OCI-LY1 (cell line): ENCODE measurements around the gene PHLDB2.

Experiments
- H2AFZ ChIP-seq: fragments of 200-600 bp; sonication (generic), shearing (Covaris generic); 2 replicates; pipeline ENCODE4 v1.6.0; 2014; ENCODE audit warnings: antibody characterized with exemption, mild to moderate bottlenecking, low read length
- H3F3A ChIP-seq: fragments of 200-600 bp; sonication (generic), shearing (Covaris generic); 2 replicates; pipeline ENCODE4 v1.6.0; 2014; ENCODE audit warnings: mild to moderate bottlenecking, antibody characterized with exemption, low read length, moderate library complexity; ENCODE audit not compliant: insufficient read depth
- H3K27ac ChIP-seq: fragments of 200-600 bp; sonication (generic); 2 replicates; pipeline ENCODE4 v1.5.1; 2014; ENCODE audit warnings: low read length, mixed run types, mild to moderate bottlenecking, low read depth; ENCODE audit not compliant: poor library complexity, severe bottlenecking
- H3K27me3 ChIP-seq: fragments of 200-600 bp; sonication (generic); 2 replicates; pipeline ENCODE4 v1.6.0; 2014; ENCODE audit warnings: antibody characterized with exemption, mild to moderate bottlenecking, low read length, moderate library complexity; ENCODE audit not compliant: insufficient read depth
- H3K36me3 ChIP-seq: fragments of 200-600 bp; sonication (generic); 2 replicates; pipeline ENCODE4 v1.6.1; 2014; ENCODE audit warnings: mild to moderate bottlenecking, antibody characterized with exemption, low read length, moderate library complexity, mixed read lengths; ENCODE audit not compliant: insufficient read depth
- H3K4me1 ChIP-seq: fragments of 200-600 bp; sonication (generic); 2 replicates; pipeline ENCODE4 v1.5.1; 2014; ENCODE audit warnings: mild to moderate bottlenecking, low read length, moderate library complexity; ENCODE audit not compliant: insufficient read depth, severe bottlenecking
- H3K4me2 ChIP-seq: fragments of 200-600 bp; sonication (generic), shearing (Covaris generic); 2 replicates; pipeline ENCODE4 v1.6.1; 2014; ENCODE audit warnings: low read length
- H3K4me3 ChIP-seq: fragments of 200-600 bp; sonication (generic); 2 replicates; pipeline ENCODE4 v1.5.1; 2014; ENCODE audit warnings: low read length, low read depth, mild to moderate bottlenecking, mixed read lengths; ENCODE audit not compliant: poor library complexity, severe bottlenecking
- H3K79me2 ChIP-seq: fragments of 200-600 bp; shearing (Covaris generic); 2 replicates; pipeline ENCODE4 v1.6.1; 2016; ENCODE audit warnings: mixed run types, low read length, mixed read lengths; ENCODE audit not compliant: insufficient read depth
- H3K9ac ChIP-seq: fragments of 200-600 bp; sonication (generic), shearing (Covaris generic); 2 replicates; pipeline ENCODE4 v1.6.1; 2014; ENCODE audit warnings: mild to moderate bottlenecking, low read length, mixed read lengths
- H3K9me2 ChIP-seq: fragments of 200-600 bp; sonication (generic), shearing (Covaris generic); 2 replicates; pipeline ENCODE4 v1.6.1; 2014; ENCODE audit warnings: low read depth, mild to moderate bottlenecking, low read length, mixed read lengths
- H3K9me3 ChIP-seq: fragments of 200-600 bp; shearing (Covaris generic); 2 replicates; pipeline ENCODE4 v1.6.1; 2014; ENCODE audit warnings: low read length, mixed read lengths
- H4K20me1 ChIP-seq: fragments of 200-600 bp; sonication (generic), shearing (Covaris generic); 2 replicates; pipeline ENCODE4 v1.6.0; 2016; ENCODE audit warnings: mild to moderate bottlenecking, low read length; ENCODE audit not compliant: insufficient read depth
- EZH2 ChIP-seq: fragments of 200-600 bp; sonication (generic), shearing (Covaris generic); IDR thresholded peaks from 2 replicates; pipeline ENCODE4 v1.8.0; 2017; ENCODE audit warnings: borderline replicate concordance, mixed run types, mild to moderate bottlenecking, antibody characterized with exemption, low read length, moderate library complexity, mixed read lengths
- TF ChIP-seq, protein P1 (sequence below): fragments of 200-600 bp; sonication (generic), shearing (Covaris generic); IDR thresholded peaks from 2 replicates; pipeline ENCODE4 v1.5.1; 2017; ENCODE audit warnings: mild to moderate bottlenecking, antibody characterized with exemption, low read length, moderate library complexity, mixed read lengths

PHLDB2 gene

DNA sequence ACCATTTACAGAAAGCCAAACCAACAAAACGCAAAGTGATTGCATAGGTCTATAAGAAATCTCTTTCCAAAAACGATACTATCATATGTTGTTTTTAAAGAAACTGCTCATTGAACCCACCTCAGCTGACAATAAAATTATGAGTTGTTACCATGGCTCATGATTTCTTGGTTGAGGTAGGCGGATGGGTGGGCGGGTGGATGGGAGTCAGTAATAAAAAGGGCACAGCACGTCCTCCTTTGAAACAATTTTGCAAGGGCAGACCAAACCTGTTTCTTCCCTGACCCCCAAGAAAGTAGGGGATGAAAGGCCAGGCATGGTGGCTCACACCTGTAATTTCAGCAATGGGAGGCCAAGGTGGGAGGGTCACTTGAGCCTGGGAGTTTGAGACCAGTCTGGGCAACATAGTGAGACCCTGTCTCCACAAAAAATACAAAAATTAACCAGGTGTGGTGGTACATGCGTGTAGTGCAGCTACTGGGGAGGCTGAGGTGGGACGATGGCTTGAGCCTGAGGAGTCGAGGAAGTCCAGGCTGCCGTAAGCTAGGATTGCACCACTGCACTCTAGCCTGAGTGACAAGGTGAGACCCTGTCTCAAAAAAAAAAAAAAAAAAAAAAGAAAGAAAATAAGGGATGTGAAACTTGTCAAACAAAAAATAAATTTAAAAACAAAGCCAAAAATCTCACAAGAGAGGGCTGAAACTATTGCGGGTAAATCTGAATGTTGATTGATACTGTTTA lies 121.8 kb downstream of the PHLDB2 start:
- Histone ChIP-seq H3K4me1 (peaks cover 31% of the 10 kb centered on the region), H3K36me3 (peaks cover 16% of the 10 kb centered on the region), H2AFZ (no peak overlapping the region), H3K4me3 (peak overlapping the region; percentile 94), H3F3A (no peaks in the 10 kb centered on the region), H3K9me3 (no peaks in the 10 kb centered on the region), H3K9ac (peak overlapping the region; percentile 93; the same call in 1 of the 2 replicates), H4K20me1 (no peaks in the 10 kb centered on the region), H3K79me2 (peaks cover 31% of the 10 kb centered on the region), H3K9me2 (no peaks in the 10 kb centered on the region), H3K27me3 (no peaks in the 10 kb centered on the region), H3K27ac (no peak overlapping the region), H3K4me2 (peak overlapping the region; percentile 83)
- no peak for TF ChIP-seq EZH2
- TF ChIP-seq, protein P1, sequence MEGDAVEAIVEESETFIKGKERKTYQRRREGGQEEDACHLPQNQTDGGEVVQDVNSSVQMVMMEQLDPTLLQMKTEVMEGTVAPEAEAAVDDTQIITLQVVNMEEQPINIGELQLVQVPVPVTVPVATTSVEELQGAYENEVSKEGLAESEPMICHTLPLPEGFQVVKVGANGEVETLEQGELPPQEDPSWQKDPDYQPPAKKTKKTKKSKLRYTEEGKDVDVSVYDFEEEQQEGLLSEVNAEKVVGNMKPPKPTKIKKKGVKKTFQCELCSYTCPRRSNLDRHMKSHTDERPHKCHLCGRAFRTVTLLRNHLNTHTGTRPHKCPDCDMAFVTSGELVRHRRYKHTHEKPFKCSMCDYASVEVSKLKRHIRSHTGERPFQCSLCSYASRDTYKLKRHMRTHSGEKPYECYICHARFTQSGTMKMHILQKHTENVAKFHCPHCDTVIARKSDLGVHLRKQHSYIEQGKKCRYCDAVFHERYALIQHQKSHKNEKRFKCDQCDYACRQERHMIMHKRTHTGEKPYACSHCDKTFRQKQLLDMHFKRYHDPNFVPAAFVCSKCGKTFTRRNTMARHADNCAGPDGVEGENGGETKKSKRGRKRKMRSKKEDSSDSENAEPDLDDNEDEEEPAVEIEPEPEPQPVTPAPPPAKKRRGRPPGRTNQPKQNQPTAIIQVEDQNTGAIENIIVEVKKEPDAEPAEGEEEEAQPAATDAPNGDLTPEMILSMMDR = no peak

DNA sequence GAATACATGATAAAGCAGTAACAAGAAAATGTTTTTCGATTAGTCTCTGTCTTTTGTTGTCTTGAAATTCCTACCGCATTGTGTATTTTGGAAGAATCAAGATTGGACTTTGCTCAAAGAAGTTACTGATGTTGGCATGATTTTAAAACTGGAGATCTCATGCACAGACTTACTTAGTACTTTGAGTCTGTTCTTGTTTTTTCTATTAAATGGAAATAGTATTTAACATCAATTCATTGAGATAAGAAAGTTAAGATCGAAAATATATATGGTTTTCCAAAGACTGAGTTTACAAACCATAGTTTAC lies 122.3 kb downstream of the PHLDB2 start:
- H3K79me2 ChIP-seq = peaks cover 31% of the 10 kb centered on the region
- H3K9ac ChIP-seq = no peak overlapping the region

DNA sequence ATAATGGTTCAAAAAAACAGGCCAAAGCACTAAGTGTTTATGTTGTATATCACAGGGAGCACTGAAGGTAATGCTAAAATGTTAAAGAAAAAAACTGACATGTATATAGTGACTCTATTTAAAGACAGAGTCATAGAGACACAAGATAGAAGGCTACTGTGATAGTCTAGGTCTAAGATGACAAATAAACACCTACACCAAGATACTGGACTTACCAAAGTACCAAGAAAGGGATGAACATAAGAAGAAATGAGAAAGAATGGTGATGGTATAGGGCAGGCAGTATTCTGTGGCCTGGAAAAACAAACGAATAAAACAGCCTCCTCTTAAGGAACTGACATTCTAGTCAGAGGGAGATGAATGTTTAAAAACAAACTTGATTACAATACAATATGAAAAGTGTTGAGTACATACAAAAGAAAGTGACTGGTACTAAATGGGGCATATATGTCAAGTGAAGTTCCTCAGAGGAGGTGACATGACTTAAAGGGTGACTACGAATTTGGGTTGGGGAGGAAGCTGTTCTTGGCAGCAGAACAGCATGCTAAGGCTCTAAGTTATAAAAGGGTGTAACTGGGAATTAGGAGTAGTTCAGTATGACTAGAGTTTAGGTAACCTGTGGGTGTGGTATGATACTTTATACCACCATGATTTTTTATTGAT lies 125.7 kb downstream of the PHLDB2 start:
- Histone ChIP-seq H4K20me1 (no peaks in the 10 kb centered on the region), H2AFZ (no peak overlapping the region)

More for the DNA sequence above, 122.3 kb downstream of the PHLDB2 start:
- H3F3A ChIP-seq = no peaks in the 10 kb centered on the region
- no peaks in the 10 kb centered on the region for H3K9me2 ChIP-seq
- H4K20me1 ChIP-seq = no peaks in the 10 kb centered on the region
- H3K4me3 ChIP-seq = peak overlapping the region; percentile 94
- peaks cover 31% of the 10 kb centered on the region for H3K4me1 ChIP-seq
- H2AFZ ChIP-seq = no peak overlapping the region
- no peak overlapping the region for H3K27ac ChIP-seq
- TF ChIP-seq, protein P1 = no peak
- no peak for TF ChIP-seq EZH2
- no peaks in the 10 kb centered on the region for H3K9me3 ChIP-seq
- H3K36me3 ChIP-seq = peaks cover 16% of the 10 kb centered on the region
- H3K27me3 ChIP-seq = no peaks in the 10 kb centered on the region
- peak overlapping the region; percentile 83; the same call in 1 of the 2 replicates for H3K4me2 ChIP-seq

More for the DNA sequence above, 125.7 kb downstream of the PHLDB2 start:
- H3K4me1 ChIP-seq = peaks cover 23% of the 10 kb centered on the region
- no peak overlapping the region for H3K27ac ChIP-seq
- TF ChIP-seq EZH2 = no peak
- TF ChIP-seq, protein P1 = no peak
- H3K79me2 ChIP-seq = peaks cover 28% of the 10 kb centered on the region
- H3K9me3 ChIP-seq = no peaks in the 10 kb centered on the region
- no peaks in the 10 kb centered on the region for H3K27me3 ChIP-seq
- no peaks in the 10 kb centered on the region for H3K9me2 ChIP-seq
- H3K4me3 ChIP-seq = no peak overlapping the region
- no peaks in the 10 kb centered on the region for H3F3A ChIP-seq
- peaks cover 42% of the 10 kb centered on the region for H3K36me3 ChIP-seq
- no peak overlapping the region for H3K9ac ChIP-seq
- no peak overlapping the region for H3K4me2 ChIP-seq
